Kidney glomerular epithelial cell (primary cell): ENCODE results near the gene RGCC.

Experiments used
- DNase-seq: peaks from one replicate; lab custom pipeline; 2025; lab: John Stamatoyannopoulos, UW

RGCC gene

GRCh38 chr13:41516760-41517159 lies 59.4 kb downstream of the RGCC start:
- DNase-seq, result no peak

GRCh38 chr13:41520016-41520659 lies 62.8 kb downstream of the RGCC start:
- no peak for DNase-seq
